Cardiac muscle cell (in vitro differentiated cells and primary cell): ENCODE results near the gene FAM78A. TPM values are rescaled to one million over a fixed set of nuclear protein-coding genes. Genes with fewer than 3 reads are reported as not detected.

Source experiments
- DNase-seq, 2 donors: peaks; one replicate each; pipeline versions ENCODE4 v3.0.0 to v3.0.0-alpha.2; 2010 to 2017; ENCODE audit warnings: low read depth in 1 of 2, low spot score in 1 of 2
- H3K27ac ChIP-seq: fragments of 200-600 bp; sonication (generic); 2 replicates; pipeline ENCODE4 v1.5.1; 2016
- H3K27me3 ChIP-seq: fragments of 200-600 bp; sonication (generic); 2 replicates; pipeline ENCODE4 v1.6.0; 2016; ENCODE audit warnings: control low read depth
- H3K36me3 ChIP-seq: fragments of 200-600 bp; sonication (generic); 2 replicates; pipeline ENCODE4 v1.5.1; 2016; ENCODE audit warnings: control low read depth
- H3K4me1 ChIP-seq: fragments of 200-600 bp; sonication (generic); 2 replicates; pipeline ENCODE4 v1.8.1; 2017; ENCODE audit warnings: low read depth, mild to moderate bottlenecking, mixed run types
- H3K4me3 ChIP-seq: fragments of 200-600 bp; sonication (generic); 2 replicates; pipeline ENCODE4 v1.5.1; 2016; ENCODE audit warnings: mild to moderate bottlenecking
- H3K9me3 ChIP-seq: fragments of 200-600 bp; sonication (generic); 2 replicates; pipeline ENCODE4 v1.5.1; 2017; ENCODE audit warnings: low read depth, mild to moderate bottlenecking, control low read depth
- CTCF ChIP-seq: IDR thresholded peaks from 2 replicates; pipeline ENCODE4 v1.5.1; 2012; ENCODE audit warnings: low read depth, mild to moderate bottlenecking, low read length
- polyA plus RNA-seq: library from polyadenylated mRNA; unstranded; fragments of >200 nt; fragmentation: Nextera tagmentation; extraction: Ambion mirVana; gene quantifications from 2 replicates; pipeline ENCODE4 v1.2.1, GENCODE V29; 2016
- total RNA-seq: library from RNA; depleted of rRNA; stranded (reverse); fragments of >200 nt; gene quantifications from 2 replicates; pipeline ENCODE4 v1.2.3, GENCODE V29; 2016

The FAM78A gene
- total and polyA plus RNA-seq, 2 experiments from 2014 or later: 21.5 to 42.6 TPM

GRCh38 chr9:131238402-131239021 lies 37.8 kb downstream of the FAM78A start:
- Histone ChIP-seq H3K9me3 (no peaks in the 10 kb centered on the region), H3K4me1 (peaks cover 71% of the 10 kb centered on the region), H3K27ac (peak overlapping the region; percentile 100), H3K27me3 (no peaks in the 10 kb centered on the region), H3K36me3 (no peaks in the 10 kb centered on the region), H3K4me3 (no peak overlapping the region)
- DNase-seq: peak; percentile 54 to 93
- no peak for TF ChIP-seq CTCF

GRCh38 chr9:131237931-131238401 lies 38.3 kb downstream of the FAM78A start:
- TF ChIP-seq CTCF: no peak
- peak overlapping the region; percentile 100 for H3K27ac ChIP-seq
- peak; percentile 63 to 87 for DNase-seq
- H3K9me3 ChIP-seq: no peaks in the 10 kb centered on the region
- H3K4me1 ChIP-seq: peaks cover 73% of the 10 kb centered on the region
- H3K27me3 ChIP-seq: no peaks in the 10 kb centered on the region
- no peaks in the 10 kb centered on the region for H3K36me3 ChIP-seq
- H3K4me3 ChIP-seq: no peak overlapping the region

GRCh38 chr9:131237291-131237690 lies 39.0 kb downstream of the FAM78A start:
- peak in 1 of 2 donors; percentile 8 for DNase-seq
- H3K9me3 ChIP-seq: no peaks in the 10 kb centered on the region
- peaks cover 1% of the 10 kb centered on the region for H3K36me3 ChIP-seq
- no peak overlapping the region for H3K4me3 ChIP-seq
- TF ChIP-seq CTCF: no peak
- H3K4me1 ChIP-seq: peaks cover 73% of the 10 kb centered on the region
- H3K27ac ChIP-seq: peak overlapping the region; percentile 100
- no peaks in the 10 kb centered on the region for H3K27me3 ChIP-seq

- no peak for TF ChIP-seq CTCF
- Histone ChIP-seq H3K9me3 (no peaks in the 10 kb centered on the region), H3K36me3 (peaks cover 3% of the 10 kb centered on the region), H3K4me1 (peaks cover 73% of the 10 kb centered on the region), H3K4me3 (no peak overlapping the region), H3K27me3 (no peaks in the 10 kb centered on the region), H3K27ac (peak overlapping the region; percentile 100)
- no peak for DNase-seq
These were observed 39.5 kb downstream of the FAM78A start for GRCh38 chr9:131236761-131237160.

- H3K36me3 ChIP-seq: peaks cover 3% of the 10 kb centered on the region
- H3K4me3 ChIP-seq: no peak overlapping the region
- peak overlapping the region; percentile 100 for H3K27ac ChIP-seq
- no peaks in the 10 kb centered on the region for H3K27me3 ChIP-seq
- TF ChIP-seq CTCF: no peak
- H3K9me3 ChIP-seq: no peaks in the 10 kb centered on the region
- DNase-seq: no peak
- peaks cover 73% of the 10 kb centered on the region for H3K4me1 ChIP-seq
These were observed 40.1 kb downstream of the FAM78A start for GRCh38 chr9:131236161-131236560.
